Esophagus squamous epithelium (tissue), 4 donors: ENCODE data around the gene SERTAD3.

Source experiments
- CTCF ChIP-seq, 6 experiments: fragments of 450-650 bp in 4 of 6; fragments of 200-600 bp in 2 of 6; sonication (generic) in 2 of 6; IDR thresholded peaks; one replicate each; pipeline ENCODE4 v1.5.1; 2016 to 2019; ENCODE audit warnings: antibody characterized with exemption in 6 of 6, mild to moderate bottlenecking in 4 of 6, moderate library complexity in 4 of 6
- POLR2A ChIP-seq, 4 donors: fragments of 450-650 bp; IDR thresholded peaks; one replicate each; pipeline ENCODE4 v1.6.1; 2017; ENCODE audit warnings: antibody characterized with exemption in 4 of 4, mild to moderate bottlenecking in 4 of 4, moderate library complexity in 3 of 4

- no peak for TF ChIP-seq CTCF (IDR thresholded peaks at IDR 0.05)
- no peak for TF ChIP-seq POLR2A (IDR thresholded peaks at IDR 0.05)
These were observed 41.9 kb upstream of the SERTAD3 start for GRCh38 chr19:40486017-40486416.
